Renal cortex interstitium (tissue), 3 donors: ENCODE results near the gene CXCL6. TPM values are rescaled to one million over a fixed set of nuclear protein-coding genes. Genes with fewer than 3 reads are reported as not detected.

ENCODE experiments used
- polyA plus RNA-seq, 3 donors: library from polyadenylated mRNA; unstranded; fragments of 120-200 nt; gene quantifications; one replicate each; pipeline ENCODE4 v1.2.1, GENCODE V29; 2013; ENCODE audit not compliant: insufficient read length in 3 of 3

CXCL6 gene
- polyA plus RNA-seq, 3 donors: 0.12 to 0.14 (median 0.13) TPM

Other genes starting within 250 kb of the CXCL6 start
- 1 to 10 TPM; 4.7 to 9.2 (median 7.0) TPM for gene RASSF6, start 216.2 kb upstream of the CXCL6 start, polyA plus RNA-seq
- 1 to 10 TPM in 2 of 3 donors, under 1 TPM in 1; 0.57 to 4.3 (median 1.4) TPM for gene CXCL8, start 96.1 kb upstream of the CXCL6 start, polyA plus RNA-seq
- under 1 TPM in 2 of 3 donors, not detected in 1; 0.49 to 0.57 TPM for gene PF4V1, start 16.6 kb downstream of the CXCL6 start, polyA plus RNA-seq
- gene CXCL1, start 32.7 kb downstream of the CXCL6 start, polyA plus RNA-seq: under 1 TPM; 0.27 to 0.89 (median 0.55) TPM
- gene PF4, start 145.3 kb downstream of the CXCL6 start, polyA plus RNA-seq: 1 to 10 TPM; 5.2 to 8.4 (median 7.6) TPM
- gene PPBP, start 151.5 kb downstream of the CXCL6 start, polyA plus RNA-seq: 10 to 100 TPM; 15.6 to 25.4 (median 22.7) TPM
- gene CXCL5, start 162.0 kb downstream of the CXCL6 start, polyA plus RNA-seq: under 1 TPM; 0.11 to 0.17 (median 0.12) TPM
- under 1 TPM; 0.10 to 0.30 (median 0.24) TPM for gene CXCL3, start 202.0 kb downstream of the CXCL6 start, polyA plus RNA-seq